H9 (cell line): ENCODE results near the gene THSD4. TPM values are rescaled to one million over a fixed set of nuclear protein-coding genes. Genes with fewer than 3 reads are reported as not detected.

ENCODE experiments used
- DNase-seq: peaks from one replicate; pipeline ENCODE4 v3.0.0-alpha.2; 2017
- H2AFZ ChIP-seq: one replicate; pipeline ENCODE4 v1.6.1; 2013; ENCODE audit warnings: mild to moderate bottlenecking, low read length, control low read depth, moderate library complexity
- H2AK5ac ChIP-seq: 2 replicates; pipeline ENCODE4 v1.6.1; 2013; ENCODE audit warnings: low read length, control low read depth, mixed read lengths; ENCODE audit not compliant: insufficient read length
- H2BK120ac ChIP-seq: one replicate; pipeline ENCODE4 v1.6.1; 2013; ENCODE audit warnings: low read depth, mild to moderate bottlenecking, low read length, control low read depth, inconsistent platforms; ENCODE audit not compliant: poor library complexity, severe bottlenecking
- H2BK12ac ChIP-seq: 2 replicates; pipeline ENCODE4 v1.6.1; 2013; ENCODE audit warnings: low read length, control low read depth, mixed read lengths, low read depth; ENCODE audit not compliant: insufficient read length
- H2BK15ac ChIP-seq: 2 replicates; pipeline ENCODE4 v1.6.1; 2013; ENCODE audit warnings: low read depth, low read length, control low read depth
- H2BK20ac ChIP-seq: one replicate; pipeline ENCODE4 v1.6.1; 2013; ENCODE audit warnings: low read depth, mild to moderate bottlenecking, low read length, control low read depth, inconsistent platforms; ENCODE audit not compliant: poor library complexity, severe bottlenecking
- H2BK5ac ChIP-seq: 2 replicates; pipeline ENCODE4 v1.6.1; 2013; ENCODE audit warnings: low read length, control low read depth, mixed read lengths; ENCODE audit not compliant: insufficient read length
- H3K14ac ChIP-seq: 2 replicates; pipeline ENCODE4 v1.6.1; 2013; ENCODE audit warnings: low read length, control low read depth; ENCODE audit not compliant: insufficient read depth
- H3K18ac ChIP-seq: 2 replicates; pipeline ENCODE4 v1.6.1; 2013; ENCODE audit warnings: low read depth, mild to moderate bottlenecking, mixed read lengths, low read length, control low read depth; ENCODE audit not compliant: insufficient read length
- H3K23ac ChIP-seq: 2 replicates; pipeline ENCODE4 v1.6.1; 2013; ENCODE audit warnings: low read length, control low read depth, mixed read lengths, low read depth; ENCODE audit not compliant: insufficient read length
- H3K23me2 ChIP-seq: 2 replicates; pipeline ENCODE4 v1.6.1; 2013; ENCODE audit warnings: low read depth, mild to moderate bottlenecking, mixed read lengths, low read length, control low read depth; ENCODE audit not compliant: insufficient read length, poor library complexity, severe bottlenecking
- H3K27ac ChIP-seq: 2 replicates; pipeline ENCODE4 v1.5.1; 2013; ENCODE audit warnings: low read length, control low read depth, mixed read lengths, low read depth; ENCODE audit not compliant: insufficient read length
- H3K27me3 ChIP-seq: 2 replicates; pipeline ENCODE4 v1.6.1; 2013; ENCODE audit warnings: low read length, control low read depth, inconsistent platforms; ENCODE audit not compliant: insufficient read depth
- H3K4ac ChIP-seq: 2 replicates; pipeline ENCODE4 v1.6.1; 2013; ENCODE audit warnings: low read depth, mild to moderate bottlenecking, control low read depth, inconsistent platforms, low read length, moderate library complexity
- H3K4me1 ChIP-seq: 2 replicates; pipeline ENCODE4 v1.6.1; 2013; ENCODE audit warnings: low read length, control low read depth, inconsistent platforms; ENCODE audit not compliant: insufficient read depth
- H3K4me2 ChIP-seq: 2 replicates; pipeline ENCODE4 v1.6.1; 2013; ENCODE audit warnings: low read length, control low read depth, mixed read lengths; ENCODE audit not compliant: insufficient read length, insufficient read depth
- H3K56ac ChIP-seq: 2 replicates; pipeline ENCODE4 v1.6.1; 2013; ENCODE audit warnings: low read depth, mild to moderate bottlenecking, mixed read lengths, low read length, control low read depth; ENCODE audit not compliant: insufficient read length
- H3K79me1 ChIP-seq: 2 replicates; pipeline ENCODE4 v1.6.1; 2013; ENCODE audit warnings: low read depth, mild to moderate bottlenecking, moderate library complexity, low read length, control low read depth, inconsistent platforms; ENCODE audit not compliant: insufficient read depth, poor library complexity, severe bottlenecking
- H3K79me2 ChIP-seq: 2 replicates; pipeline ENCODE4 v1.6.1; 2013; ENCODE audit warnings: low read length, control low read depth, inconsistent platforms; ENCODE audit not compliant: insufficient read depth
- H3K9ac ChIP-seq: 2 replicates; pipeline ENCODE4 v1.6.1; 2013; ENCODE audit warnings: low read length, control low read depth, mixed read lengths; ENCODE audit not compliant: insufficient read length; ENCODE audit errors: extremely low read depth
- H3K9me3 ChIP-seq: one replicate; pipeline ENCODE4 v1.6.1; 2013; ENCODE audit warnings: low read depth, low read length, inconsistent platforms; ENCODE audit not compliant: control insufficient read depth
- H3T11ph ChIP-seq: one replicate; pipeline ENCODE4 v1.6.1; 2013; ENCODE audit warnings: mild to moderate bottlenecking, low read length, control low read depth, inconsistent platforms
- H4K20me1 ChIP-seq: one replicate; pipeline ENCODE4 v1.6.1; 2013; ENCODE audit not compliant: control insufficient read depth, insufficient read length, insufficient read depth
- H4K5ac ChIP-seq: 2 replicates; pipeline ENCODE4 v1.6.1; 2013; ENCODE audit warnings: low read depth, mild to moderate bottlenecking, mixed read lengths, low read length, control low read depth; ENCODE audit not compliant: insufficient read length
- H4K8ac ChIP-seq: replicated peaks from 2 replicates; pipeline ENCODE4 v1.6.1; 2013; ENCODE audit warnings: low read length, control low read depth, mixed read lengths, low read depth; ENCODE audit not compliant: insufficient read length
- H4K91ac ChIP-seq: 2 replicates; pipeline ENCODE4 v1.6.1; 2013; ENCODE audit warnings: low read depth, mild to moderate bottlenecking, moderate library complexity, mixed read lengths, low read length, control low read depth; ENCODE audit not compliant: insufficient read length
- H3K27ac Mint-ChIP-seq, 3 experiments: 2 replicates in 2 of 3; 3 replicates in 1 of 3; pipeline ENCODE4 v1.8.0; 2020 to 2021; ENCODE audit warnings: mixed read lengths in 3 of 3, mild to moderate bottlenecking in 1 of 3, moderate library complexity in 1 of 3
- H3K27me3 Mint-ChIP-seq: 2 replicates; pipeline ENCODE4 v1.8.0; 2021; ENCODE audit warnings: low read depth, mild to moderate bottlenecking, moderate library complexity, mixed read lengths
- H3K36me3 Mint-ChIP-seq, 3 experiments: 2 replicates in 2 of 3; 3 replicates in 1 of 3; pipeline ENCODE4 v1.8.0; 2020 to 2021; ENCODE audit warnings: low read depth in 3 of 3, mixed read lengths in 3 of 3; ENCODE audit not compliant: insufficient read depth in 1 of 3
- H3K4me1 Mint-ChIP-seq, 2 experiments: 2 replicates each; pipeline ENCODE4 v1.8.0; 2020; ENCODE audit warnings: mixed read lengths in 2 of 2
- H3K4me3 Mint-ChIP-seq, 2 experiments: 2 replicates in 1 of 2; 3 replicates in 1 of 2; pipeline ENCODE4 v1.8.0; 2020 to 2021; ENCODE audit warnings: mild to moderate bottlenecking in 2 of 2, mixed read lengths in 2 of 2, moderate library complexity in 1 of 2
- H3K9me3 Mint-ChIP-seq, 2 experiments: 2 replicates in 1 of 2; 3 replicates in 1 of 2; pipeline ENCODE4 v1.8.0; 2020; ENCODE audit warnings: mild to moderate bottlenecking in 2 of 2, mixed read lengths in 2 of 2, moderate library complexity in 1 of 2
- WGBS: extraction: QIAGEN DNeasy Blood & Tissue Kit; methylation state at CpG from one replicate; pipeline ENCODE4 v1.1.7; 2013; ENCODE audit warnings: missing lambda C conversion rate, low lambda C conversion rate, mixed read lengths; ENCODE audit not compliant: insufficient read length; ENCODE audit errors: extremely low coverage; 5-methylcytosine and 5-hydroxymethylcytosine counted together
- total RNA-seq: library from RNA; stranded (reverse); gene quantifications from 2 replicates; pipeline ENCODE4 v1.2.1, GENCODE V29; 2021
- TF ChIP-seq, protein P1 (sequence below): fragments of 200-600 bp; sonication (generic); conservative IDR thresholded peaks from 3 replicates; pipeline ENCODE4 v1.8.0; 2021; ENCODE audit warnings: antibody characterized with exemption, mild to moderate bottlenecking

THSD4 gene
- total RNA-seq, 1 experiment from 2014 or later = 5.5 TPM

DNA sequence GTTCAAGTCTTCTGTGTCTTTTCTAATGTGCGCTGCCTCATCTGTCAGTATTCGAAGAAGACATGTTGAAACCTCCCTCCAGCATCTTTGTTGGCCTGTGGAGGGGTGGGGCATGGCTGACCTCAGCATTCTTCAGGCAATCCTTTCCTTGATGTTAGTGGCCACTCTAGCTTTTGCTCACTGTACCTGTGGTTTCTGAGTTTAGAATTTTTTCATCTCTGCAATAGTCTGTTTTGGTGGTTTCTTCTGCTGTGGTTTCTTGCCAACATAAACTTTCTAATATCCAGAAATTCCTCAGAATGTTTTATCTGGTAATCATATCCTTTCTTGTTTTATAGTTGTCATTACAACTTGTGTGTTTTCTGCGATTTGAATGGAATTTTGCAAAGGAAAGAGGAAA lies 443.8 kb downstream of the THSD4 start:
- no peaks in the 10 kb centered on the region for H3K79me2 ChIP-seq
- no peaks in the 10 kb centered on the region for H3K23me2 ChIP-seq
- H3K27ac ChIP-seq = no peak overlapping the region
- no peak overlapping the region for H3T11ph ChIP-seq
- H3K27ac Mint-ChIP-seq = no peak overlapping the region
- no peak overlapping the region for H2BK20ac ChIP-seq
- no peaks in the 10 kb centered on the region for H3K9me3 ChIP-seq
- no peak overlapping the region for H3K18ac ChIP-seq
- H4K20me1 ChIP-seq = no peaks in the 10 kb centered on the region
- no peak overlapping the region for H3K14ac ChIP-seq
- H3K4me2 ChIP-seq = no peak overlapping the region
- H3K9ac ChIP-seq = no peak overlapping the region
- TF ChIP-seq, protein P1, sequence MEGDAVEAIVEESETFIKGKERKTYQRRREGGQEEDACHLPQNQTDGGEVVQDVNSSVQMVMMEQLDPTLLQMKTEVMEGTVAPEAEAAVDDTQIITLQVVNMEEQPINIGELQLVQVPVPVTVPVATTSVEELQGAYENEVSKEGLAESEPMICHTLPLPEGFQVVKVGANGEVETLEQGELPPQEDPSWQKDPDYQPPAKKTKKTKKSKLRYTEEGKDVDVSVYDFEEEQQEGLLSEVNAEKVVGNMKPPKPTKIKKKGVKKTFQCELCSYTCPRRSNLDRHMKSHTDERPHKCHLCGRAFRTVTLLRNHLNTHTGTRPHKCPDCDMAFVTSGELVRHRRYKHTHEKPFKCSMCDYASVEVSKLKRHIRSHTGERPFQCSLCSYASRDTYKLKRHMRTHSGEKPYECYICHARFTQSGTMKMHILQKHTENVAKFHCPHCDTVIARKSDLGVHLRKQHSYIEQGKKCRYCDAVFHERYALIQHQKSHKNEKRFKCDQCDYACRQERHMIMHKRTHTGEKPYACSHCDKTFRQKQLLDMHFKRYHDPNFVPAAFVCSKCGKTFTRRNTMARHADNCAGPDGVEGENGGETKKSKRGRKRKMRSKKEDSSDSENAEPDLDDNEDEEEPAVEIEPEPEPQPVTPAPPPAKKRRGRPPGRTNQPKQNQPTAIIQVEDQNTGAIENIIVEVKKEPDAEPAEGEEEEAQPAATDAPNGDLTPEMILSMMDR = no peak
- H3K9me3 Mint-ChIP-seq = peaks cover 0 to 3% of the 10 kb centered on the region in 2 experiments; a peak in 4 of 5 replicates
- H3K79me1 ChIP-seq = no peaks in the 10 kb centered on the region
- no peak overlapping the region for H4K91ac ChIP-seq
- WGBS = no CpG with 5 or more reads among the region's 3 CpGs
- H2BK120ac ChIP-seq = no peak overlapping the region
- H4K5ac ChIP-seq = no peak overlapping the region
- no peak overlapping the region for H4K8ac ChIP-seq
- no peaks in the 10 kb centered on the region; the same call in 1 of the 2 replicates for H3K27me3 Mint-ChIP-seq
- H3K27me3 ChIP-seq = no peaks in the 10 kb centered on the region
- H3K4me3 Mint-ChIP-seq = no peak overlapping the region
- no peak overlapping the region for H2BK12ac ChIP-seq
- no peak overlapping the region for H3K23ac ChIP-seq
- no peak overlapping the region for H2BK5ac ChIP-seq
- H3K4ac ChIP-seq = no peak overlapping the region
- no peak overlapping the region for H2BK15ac ChIP-seq
- H2AK5ac ChIP-seq = no peak overlapping the region
- H3K56ac ChIP-seq = no peak overlapping the region
- no peaks in the 10 kb centered on the region for H3K36me3 Mint-ChIP-seq
- H2AFZ ChIP-seq = no peak overlapping the region
- no peak for DNase-seq
- H3K4me1 ChIP-seq = no peaks in the 10 kb centered on the region
- peaks cover 0 to 8% of the 10 kb centered on the region in 2 experiments; a peak in 3 of 4 replicates for H3K4me1 Mint-ChIP-seq
